ENCODE measurements around the gene PTPRM. TPM values are rescaled to one million over a fixed set of nuclear protein-coding genes. Genes with fewer than 3 reads are reported as not detected.

Gene PTPRM
- total and polyA plus RNA-seq, 2 of the 4 experiments (the other 2 are of a cell fraction): 28.3 to 51.2 TPM

DNA sequence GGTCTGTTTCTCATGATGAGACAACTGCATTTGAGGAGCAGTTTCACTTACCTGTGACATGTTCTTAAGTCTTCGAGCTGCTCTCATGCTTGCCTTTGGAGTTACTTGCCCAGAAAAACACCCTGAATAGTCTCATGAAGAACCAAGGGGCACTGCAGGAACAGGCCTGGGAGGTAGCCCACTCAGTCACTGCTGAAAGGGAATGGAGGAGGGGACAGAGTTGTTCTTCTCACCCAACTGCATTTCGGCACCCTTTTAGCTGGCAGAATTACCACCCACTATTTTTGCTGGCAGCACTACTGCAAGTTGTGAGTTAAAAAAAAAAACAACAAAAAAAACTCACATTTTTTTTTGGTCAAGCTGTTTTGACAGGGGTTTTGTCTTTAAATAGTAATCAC lies 181.9 kb downstream of the PTPRM start:
- intact Hi-C loops (cut with micrococcal nuclease): no loop called here
- no peak overlapping the region for H2BK5ac ChIP-seq (ENCODE audit: low read depth, low read length, poor library complexity, severe bottlenecking)
- H3K27me3 ChIP-seq (ENCODE audit: control insufficient read depth, insufficient read depth, low read length): no peaks in the 10 kb centered on the region
- dilution Hi-C loops (cut with HindIII; ENCODE audit: low sequenced_read_pairs, unreplicated experiment): no loop called here
- H3K4me3 ChIP-seq (ENCODE audit: insufficient read depth, low read depth, low read length): no peak overlapping the region
- H3K56ac ChIP-seq (ENCODE audit: extremely low read depth, insufficient read depth, low read length): no peak overlapping the region
- no peak overlapping the region for H3K9ac ChIP-seq (ENCODE audit: low read depth, low read length)
- H2AFZ ChIP-seq (replicated peaks; ENCODE audit: low read length, poor library complexity): no peak overlapping the region
- H3K14ac ChIP-seq (replicated peaks; ENCODE audit: low read depth, low read length): no peak overlapping the region; the same call in 1 of the 2 replicates
- H3K23ac ChIP-seq (ENCODE audit: low read depth, low read length): no peak overlapping the region
- H3K4me2 ChIP-seq (ENCODE audit: low read depth, low read length): no peak overlapping the region
- H2BK20ac ChIP-seq (ENCODE audit: low read depth, low read length): no peak overlapping the region
- H3K9me1 ChIP-seq (ENCODE audit: insufficient read depth, low read length): no peaks in the 10 kb centered on the region
- no peak overlapping the region for H2BK15ac ChIP-seq (ENCODE audit: low read depth, low read length)
- peaks cover 3% of the 10 kb centered on the region for H3K9me3 ChIP-seq (ENCODE audit: control insufficient read depth, insufficient read depth, low read length)
- no peak overlapping the region for H2AK5ac ChIP-seq (ENCODE audit: low read depth, low read length)
- peaks cover 5% of the 10 kb centered on the region for H4K20me1 ChIP-seq (ENCODE audit: insufficient read depth, low read length)
- H3K79me1 ChIP-seq (ENCODE audit: low read depth in 1 of 2, low read length in 2 of 2): peaks cover 9 to 17% of the 10 kb centered on the region in 2 experiments; a peak in 3 of 4 replicates
- no peak for DNase-seq
- ChIA-PET POLR2A (ENCODE audit: unreplicated experiment) (no interaction called here), CTCF (no interaction called here)
- no peak overlapping the region for H3K4ac ChIP-seq (ENCODE audit: low read depth, low read length)
- no peak for TF ChIP-seq RFX5 (IDR thresholded peaks at IDR 0.05; ENCODE audit: low read depth, low read length)
- H4K91ac ChIP-seq (ENCODE audit: insufficient read depth, low read depth, low read length): no peak overlapping the region
- no peaks in the 10 kb centered on the region for H3K36me3 ChIP-seq (ENCODE audit: control insufficient read depth, insufficient read depth, low read length)
- no peak for ATAC-seq (ENCODE audit: low read depth)
- no peak overlapping the region for H2AK9ac ChIP-seq (replicated peaks; ENCODE audit: low read depth, low read length, poor library complexity)
- no TSS peak for BruUV-seq (replicated peaks)
- H4K8ac ChIP-seq (ENCODE audit: low read depth in 2 of 2, low read length in 2 of 2): no peak overlapping the region
- in situ Hi-C loops (cut with MboI; ENCODE audit: low sequenced_read_pairs): no loop called here
- no peak overlapping the region for H2BK120ac ChIP-seq (ENCODE audit: low read depth, low read length)
- WGBS, 2 experiments (ENCODE audit: extremely low coverage in 2 of 2, insufficient read length in 1 of 2): no CpG with 5 or more reads among the region's 2 CpGs
- H4K5ac ChIP-seq (ENCODE audit: low read depth, low read length): no peak overlapping the region
- no peak overlapping the region for H3K27ac ChIP-seq (ENCODE audit: insufficient read depth, low read length)
- H3K4me1 ChIP-seq (ENCODE audit: control insufficient read depth, insufficient read depth, low read length): peaks cover 4% of the 10 kb centered on the region; the same call in 1 of the 2 replicates
- no peak overlapping the region for H3K18ac ChIP-seq (ENCODE audit: low read depth, low read length)
